Thoracic aorta (tissue), 2 donors: ENCODE measurements around the gene CDC42EP5. TPM values are rescaled to one million over a fixed set of nuclear protein-coding genes. Genes with fewer than 3 reads are reported as not detected.
"Not testable (repeated sequence)": the region's sequence is repeated elsewhere in the genome, so short reads cannot be mapped to it uniquely, and the experiment has no call there.

ENCODE experiments used
- ATAC-seq: fragments of 150-250 bp; one replicate; pipeline ENCODE4 v1.8.0; 2017; ENCODE audit warnings: low read depth; ENCODE audit not compliant: insufficient number of reproducible peaks, low FRiP score
- DNase-seq: peaks from one replicate; pipeline ENCODE4 v3.0.0-alpha.2; 2020; ENCODE audit warnings: low spot score
- H3K27ac ChIP-seq, 2 donors: fragments of 200-600 bp; sonication (generic); 1 replicate in 1 of 2; 2 replicates in 1 of 2; pipeline ENCODE4 v1.5.1; 2016; ENCODE audit warnings: mild to moderate bottlenecking in 2 of 2, moderate library complexity in 2 of 2
- H3K27me3 ChIP-seq: fragments of 200-600 bp; sonication (generic); replicated peaks from 2 replicates; pipeline ENCODE4 v1.6.0; 2016; ENCODE audit warnings: mild to moderate bottlenecking; ENCODE audit not compliant: insufficient read depth
- H3K36me3 ChIP-seq: fragments of 200-600 bp; sonication (generic); one replicate; pipeline ENCODE4 v1.5.1; 2016
- H3K4me1 ChIP-seq, 2 donors: fragments of 200-600 bp; sonication (generic); 1 replicate in 1 of 2; 2 replicates in 1 of 2; pipeline versions ENCODE4 v1.5.1 to v1.6.0; 2016; ENCODE audit warnings: low read depth in 2 of 2, mild to moderate bottlenecking in 1 of 2; ENCODE audit not compliant: control insufficient read depth in 1 of 2
- H3K4me3 ChIP-seq: fragments of 200-600 bp; sonication (generic); 2 replicates; pipeline ENCODE4 v1.5.1; 2016; ENCODE audit warnings: mild to moderate bottlenecking
- H3K9me3 ChIP-seq: fragments of 200-600 bp; sonication (generic); 2 replicates; pipeline ENCODE4 v1.5.1; 2016
- total RNA-seq, 2 donors: library from RNA; depleted of rRNA; stranded (reverse); fragments of >200 nt; gene quantifications; one replicate each; pipeline versions ENCODE4 v1.1.0 to v1.2.3, GENCODE V29; 2016
- TF ChIP-seq, protein P1 (sequence below): fragments of 200-600 bp; sonication (generic); IDR thresholded peaks from one replicate; pipeline ENCODE4 v1.5.1; 2019; ENCODE audit warnings: antibody characterized with exemption

CDC42EP5 gene
- total RNA-seq, 2 donors from 2014 or later, result 41.2 to 55.9 TPM

DNA sequence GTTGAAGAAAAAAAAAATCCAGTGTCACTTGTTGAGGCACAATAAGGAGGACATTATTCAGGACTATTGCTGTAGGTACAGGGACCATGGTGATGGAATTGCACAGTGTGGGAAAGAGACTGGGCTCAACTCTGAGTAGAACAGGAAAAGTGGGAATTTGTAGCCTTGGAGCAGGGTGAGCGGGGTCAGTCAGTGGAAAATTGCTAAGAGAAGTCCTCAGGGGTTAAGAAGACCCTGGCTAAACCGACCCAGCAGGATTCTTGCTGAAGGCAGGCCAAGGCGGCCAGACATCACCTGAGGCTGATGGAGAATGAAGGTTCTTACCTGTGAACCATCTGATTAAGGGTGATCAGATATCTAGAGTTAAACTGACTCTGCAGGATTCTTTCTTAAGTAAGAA, 42.1 kb upstream of the CDC42EP5 start:
- DNase-seq, result no peak
- no peak for ATAC-seq
- Histone ChIP-seq H3K9me3 (no peaks in the 10 kb centered on the region), H3K4me3 (no peak overlapping the region), H3K36me3 (no peaks in the 10 kb centered on the region), H3K27me3 (no peaks in the 10 kb centered on the region), H3K27ac (no peak overlapping the region), H3K4me1 (no peaks in the 10 kb centered on the region)
- TF ChIP-seq, protein P1, sequence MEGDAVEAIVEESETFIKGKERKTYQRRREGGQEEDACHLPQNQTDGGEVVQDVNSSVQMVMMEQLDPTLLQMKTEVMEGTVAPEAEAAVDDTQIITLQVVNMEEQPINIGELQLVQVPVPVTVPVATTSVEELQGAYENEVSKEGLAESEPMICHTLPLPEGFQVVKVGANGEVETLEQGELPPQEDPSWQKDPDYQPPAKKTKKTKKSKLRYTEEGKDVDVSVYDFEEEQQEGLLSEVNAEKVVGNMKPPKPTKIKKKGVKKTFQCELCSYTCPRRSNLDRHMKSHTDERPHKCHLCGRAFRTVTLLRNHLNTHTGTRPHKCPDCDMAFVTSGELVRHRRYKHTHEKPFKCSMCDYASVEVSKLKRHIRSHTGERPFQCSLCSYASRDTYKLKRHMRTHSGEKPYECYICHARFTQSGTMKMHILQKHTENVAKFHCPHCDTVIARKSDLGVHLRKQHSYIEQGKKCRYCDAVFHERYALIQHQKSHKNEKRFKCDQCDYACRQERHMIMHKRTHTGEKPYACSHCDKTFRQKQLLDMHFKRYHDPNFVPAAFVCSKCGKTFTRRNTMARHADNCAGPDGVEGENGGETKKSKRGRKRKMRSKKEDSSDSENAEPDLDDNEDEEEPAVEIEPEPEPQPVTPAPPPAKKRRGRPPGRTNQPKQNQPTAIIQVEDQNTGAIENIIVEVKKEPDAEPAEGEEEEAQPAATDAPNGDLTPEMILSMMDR, result no peak

DNA sequence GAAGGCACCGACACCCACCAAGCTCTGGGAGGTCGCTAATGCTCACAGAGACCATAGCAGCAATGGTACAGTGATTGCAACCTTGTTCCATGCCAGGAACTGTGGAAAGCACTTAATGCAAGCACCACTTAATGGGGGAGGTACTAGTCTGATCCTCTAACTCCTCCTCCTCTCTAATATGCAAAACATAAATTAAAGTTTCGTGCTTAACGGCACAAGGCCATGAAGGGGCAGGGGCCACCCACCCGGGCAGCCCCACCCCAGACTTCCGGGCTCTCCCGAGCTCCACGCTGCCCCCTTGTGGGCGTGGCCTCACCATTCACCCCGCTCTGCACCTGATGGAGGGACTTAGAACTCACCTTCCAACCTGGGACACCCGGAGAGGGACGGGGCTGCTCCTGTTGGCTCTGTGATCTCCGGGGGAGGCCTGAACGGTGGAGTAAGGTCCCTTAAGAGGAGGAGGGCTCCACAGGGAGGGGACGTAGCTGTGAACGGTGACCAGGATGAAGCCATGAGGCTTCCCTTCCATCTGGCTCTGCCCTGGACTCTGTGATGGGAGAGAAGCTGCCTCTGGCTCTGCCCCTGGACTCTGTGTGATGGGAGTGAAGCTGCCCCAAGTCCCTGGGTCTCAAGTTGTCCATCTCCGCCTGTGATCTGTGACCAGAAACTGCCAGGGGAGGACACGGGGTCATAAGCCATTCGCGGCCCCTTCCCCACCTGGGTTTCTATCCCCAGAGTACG, 36.3 kb upstream of the CDC42EP5 start:
- H3K4me3 ChIP-seq, H3K27me3 ChIP-seq, H3K27ac ChIP-seq, DNase-seq, ATAC-seq, H3K4me1 ChIP-seq, H3K9me3 ChIP-seq, H3K36me3 ChIP-seq: not testable (repeated sequence)

DNA sequence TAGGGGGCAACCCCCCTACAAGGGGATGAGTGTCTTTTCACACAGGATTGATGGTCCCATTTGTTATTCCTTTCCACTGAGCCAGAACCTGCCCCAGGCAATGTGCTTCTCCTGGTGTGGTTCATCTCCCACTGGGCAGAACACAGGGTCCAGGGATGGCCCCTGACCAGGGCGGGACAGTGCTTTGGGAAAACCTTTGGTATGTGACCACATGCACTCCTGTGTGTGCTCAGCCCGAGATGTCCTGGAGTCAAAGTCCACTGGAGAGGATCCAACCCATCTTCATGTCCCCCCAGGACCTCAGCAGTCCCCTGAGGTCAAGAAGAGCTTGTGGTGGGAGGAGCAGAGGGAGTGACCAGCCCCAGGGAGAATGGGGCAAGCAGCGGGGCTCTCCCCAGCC, 35.4 kb upstream of the CDC42EP5 start:
- H3K4me3 ChIP-seq, H3K27me3 ChIP-seq, H3K36me3 ChIP-seq, H3K4me1 ChIP-seq, H3K27ac ChIP-seq, H3K9me3 ChIP-seq, DNase-seq, ATAC-seq: not testable (repeated sequence)

DNA sequence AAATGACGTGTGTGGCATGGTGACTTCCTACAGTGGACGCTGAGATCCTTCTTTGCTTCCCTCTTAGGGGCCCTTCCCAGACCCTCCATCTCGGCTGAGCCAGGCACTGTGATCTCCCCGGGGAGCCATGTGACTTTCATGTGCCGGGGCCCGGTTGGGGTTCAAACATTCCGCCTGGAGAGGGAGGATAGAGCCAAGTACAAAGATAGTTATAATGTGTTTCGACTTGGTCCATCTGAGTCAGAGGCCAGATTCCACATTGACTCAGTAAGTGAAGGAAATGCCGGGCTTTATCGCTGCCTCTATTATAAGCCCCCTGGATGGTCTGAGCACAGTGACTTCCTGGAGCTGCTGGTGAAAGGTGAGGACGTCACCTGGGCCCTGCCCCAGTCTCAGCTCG, 34.7 kb upstream of the CDC42EP5 start:
- H3K27me3 ChIP-seq, result no peaks in the 10 kb centered on the region
- no peaks in the 10 kb centered on the region for H3K9me3 ChIP-seq
- TF ChIP-seq, protein P1, result no peak

DNA sequence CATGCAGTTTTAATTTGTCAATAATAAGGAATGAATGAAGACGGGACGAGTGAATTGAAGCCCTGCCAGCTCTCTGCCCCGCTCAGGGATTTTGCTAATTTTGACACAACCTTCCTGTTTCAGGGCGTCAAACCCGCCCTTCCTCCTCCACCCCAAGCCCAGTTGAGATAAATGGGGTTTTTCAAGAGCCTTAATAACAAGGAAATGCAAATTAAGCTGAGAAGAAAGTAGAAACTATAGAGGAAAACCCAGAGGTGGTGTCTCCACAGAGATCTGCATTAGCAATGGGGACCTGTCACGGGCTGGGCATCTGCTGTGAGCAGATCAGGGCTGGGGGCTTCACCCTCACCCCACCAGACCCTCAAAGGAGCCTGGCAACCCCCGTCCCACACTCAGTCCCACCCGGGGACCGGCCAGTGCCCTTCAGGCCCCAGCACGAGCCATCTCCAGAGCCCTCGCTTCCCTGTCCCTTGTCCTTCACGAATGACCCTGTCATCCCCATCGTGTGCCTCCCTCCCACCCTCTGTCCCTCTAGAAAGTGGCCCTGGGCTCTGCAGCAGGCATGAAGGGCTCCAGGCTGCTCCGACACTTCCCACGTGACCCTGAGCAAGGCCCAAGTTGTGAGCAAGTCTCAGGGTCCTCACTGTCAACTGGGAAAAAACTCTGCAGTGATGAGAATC, 34.1 kb upstream of the CDC42EP5 start:
- H3K27me3 ChIP-seq, H3K9me3 ChIP-seq, H3K27ac ChIP-seq, H3K4me1 ChIP-seq, DNase-seq, H3K4me3 ChIP-seq, ATAC-seq, H3K36me3 ChIP-seq: not testable (repeated sequence)

More for the DNA sequence above, 34.7 kb upstream of the CDC42EP5 start:
- no peak overlapping the region for H3K27ac ChIP-seq
- ATAC-seq, result no peak
- H3K4me3 ChIP-seq, result no peak overlapping the region
- DNase-seq, result no peak
- no peaks in the 10 kb centered on the region for H3K36me3 ChIP-seq
- no peaks in the 10 kb centered on the region for H3K4me1 ChIP-seq

DNA sequence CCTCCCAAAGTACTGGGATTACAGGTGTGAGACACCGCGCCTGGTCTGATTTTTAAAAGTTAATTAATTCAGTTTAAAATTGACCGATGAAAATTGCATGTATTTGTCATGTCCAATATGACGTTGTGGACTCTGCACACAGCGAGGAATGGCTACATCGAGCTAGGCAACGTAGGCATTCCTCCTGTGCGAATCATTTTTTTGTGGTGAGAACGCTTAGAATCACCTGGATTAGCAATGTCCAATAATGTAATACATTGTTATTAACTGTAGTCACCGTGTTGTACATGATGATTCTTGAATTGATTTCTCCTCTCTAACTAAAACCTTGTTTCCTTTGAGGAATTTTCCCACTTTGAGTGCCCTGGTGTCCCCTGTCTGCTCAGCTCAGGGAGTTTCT, 33.0 kb upstream of the CDC42EP5 start:
- DNase-seq, result no peak
- Histone ChIP-seq H3K27me3 (no peaks in the 10 kb centered on the region), H3K4me3 (no peak overlapping the region), H3K36me3 (no peaks in the 10 kb centered on the region), H3K27ac (no peak overlapping the region), H3K9me3 (no peaks in the 10 kb centered on the region), H3K4me1 (no peaks in the 10 kb centered on the region)
- TF ChIP-seq, protein P1, result no peak
- no peak for ATAC-seq

DNA sequence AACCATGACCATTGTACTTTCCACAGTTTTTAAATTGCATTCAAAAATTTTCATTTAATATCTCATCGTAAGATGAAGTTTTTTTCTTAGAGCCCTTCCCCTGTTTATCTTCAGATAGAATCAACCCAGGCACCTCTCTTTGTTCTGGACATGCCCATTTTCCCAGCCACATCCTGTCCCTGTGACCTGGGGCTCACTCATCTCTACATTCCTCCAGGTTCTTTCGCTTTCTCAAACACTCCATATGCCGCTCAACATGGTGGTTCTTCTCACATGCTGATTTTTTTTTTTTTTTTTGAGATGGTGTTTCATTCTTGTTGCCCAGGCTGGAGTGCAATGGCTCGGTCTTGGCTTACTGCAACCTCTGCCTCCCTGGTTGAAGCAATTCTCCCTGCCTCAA, 32.4 kb upstream of the CDC42EP5 start:
- H3K27ac ChIP-seq, H3K4me3 ChIP-seq, H3K4me1 ChIP-seq, DNase-seq, H3K27me3 ChIP-seq, H3K36me3 ChIP-seq, H3K9me3 ChIP-seq, ATAC-seq: not testable (repeated sequence)
